Type B pancreatic cell (in vitro differentiated cells): ENCODE data around the gene SEC61A1. TPM values are rescaled to one million over a fixed set of nuclear protein-coding genes. Genes with fewer than 3 reads are reported as not detected.

Source experiments
- DNase-seq: peaks from one replicate; pipeline ENCODE4 v3.0.0; 2021; ENCODE audit warnings: mixed read lengths; ENCODE audit not compliant: unreplicated experiment; ENCODE audit errors: extremely low spot score
- H3K27ac Mint-ChIP-seq: 2 replicates; pipeline ENCODE4 v1.8.0; 2021; ENCODE audit warnings: mild to moderate bottlenecking, mixed read lengths
- H3K27me3 Mint-ChIP-seq: 2 replicates; pipeline ENCODE4 v1.8.0; 2021; ENCODE audit warnings: mixed read lengths
- H3K36me3 Mint-ChIP-seq: 2 replicates; pipeline ENCODE4 v1.8.0; 2021; ENCODE audit warnings: mixed read lengths
- H3K4me1 Mint-ChIP-seq: one replicate; pipeline ENCODE4 v1.8.0; 2021; ENCODE audit warnings: mixed read lengths; ENCODE audit not compliant: unreplicated experiment
- H3K4me3 Mint-ChIP-seq: 2 replicates; pipeline ENCODE4 v1.8.0; 2021; ENCODE audit warnings: mild to moderate bottlenecking, mixed read lengths
- H3K9me3 Mint-ChIP-seq: 2 replicates; pipeline ENCODE4 v1.8.0; 2021; ENCODE audit warnings: mixed read lengths
- total RNA-seq: library from RNA; stranded (reverse); gene quantifications from 2 replicates; pipeline ENCODE4 v1.2.1, GENCODE V29; 2021; ENCODE audit warnings: low replicate concordance
- TF ChIP-seq, protein P1 (sequence below): fragments of 200-600 bp; sonication (generic); conservative IDR thresholded peaks from 2 replicates; pipeline ENCODE4 v1.5.0; 2021; ENCODE audit warnings: antibody characterized with exemption, mild to moderate bottlenecking

SEC61A1 gene
- total RNA-seq, 1 donor from 2014 or later, result 207 TPM

- DNase-seq, result no peak
- TF ChIP-seq, protein P1, sequence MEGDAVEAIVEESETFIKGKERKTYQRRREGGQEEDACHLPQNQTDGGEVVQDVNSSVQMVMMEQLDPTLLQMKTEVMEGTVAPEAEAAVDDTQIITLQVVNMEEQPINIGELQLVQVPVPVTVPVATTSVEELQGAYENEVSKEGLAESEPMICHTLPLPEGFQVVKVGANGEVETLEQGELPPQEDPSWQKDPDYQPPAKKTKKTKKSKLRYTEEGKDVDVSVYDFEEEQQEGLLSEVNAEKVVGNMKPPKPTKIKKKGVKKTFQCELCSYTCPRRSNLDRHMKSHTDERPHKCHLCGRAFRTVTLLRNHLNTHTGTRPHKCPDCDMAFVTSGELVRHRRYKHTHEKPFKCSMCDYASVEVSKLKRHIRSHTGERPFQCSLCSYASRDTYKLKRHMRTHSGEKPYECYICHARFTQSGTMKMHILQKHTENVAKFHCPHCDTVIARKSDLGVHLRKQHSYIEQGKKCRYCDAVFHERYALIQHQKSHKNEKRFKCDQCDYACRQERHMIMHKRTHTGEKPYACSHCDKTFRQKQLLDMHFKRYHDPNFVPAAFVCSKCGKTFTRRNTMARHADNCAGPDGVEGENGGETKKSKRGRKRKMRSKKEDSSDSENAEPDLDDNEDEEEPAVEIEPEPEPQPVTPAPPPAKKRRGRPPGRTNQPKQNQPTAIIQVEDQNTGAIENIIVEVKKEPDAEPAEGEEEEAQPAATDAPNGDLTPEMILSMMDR, result no peak
- no peaks in the 10 kb centered on the region for H3K4me1 Mint-ChIP-seq
- H3K36me3 Mint-ChIP-seq, result peaks cover 54% of the 10 kb centered on the region
- H3K27me3 Mint-ChIP-seq, result no peaks in the 10 kb centered on the region
- H3K4me3 Mint-ChIP-seq, result no peak overlapping the region
- no peak overlapping the region for H3K27ac Mint-ChIP-seq
- H3K9me3 Mint-ChIP-seq, result no peaks in the 10 kb centered on the region
Measured at GRCh38 chr3:128066114-128066513, 13.9 kb downstream of the SEC61A1 start.

DNA sequence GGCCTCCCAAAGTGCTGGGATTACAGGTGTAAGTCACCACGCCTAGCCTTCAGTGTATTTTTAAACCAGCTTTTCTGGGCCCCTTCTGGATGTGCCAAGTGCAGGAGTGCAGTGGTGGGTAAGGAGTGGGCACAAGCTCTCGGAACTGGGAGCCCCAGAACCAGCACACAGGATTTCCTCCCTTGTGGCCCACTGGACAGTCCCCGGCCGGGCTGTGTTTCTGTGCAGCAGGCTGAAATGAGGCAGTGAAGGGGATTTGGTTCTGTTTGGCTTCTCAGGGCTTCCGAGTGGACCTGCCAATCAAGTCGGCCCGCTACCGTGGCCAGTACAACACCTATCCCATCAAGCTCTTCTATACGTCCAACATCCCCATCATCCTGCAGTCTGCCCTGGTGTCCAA lies 14.4 kb downstream of the SEC61A1 start:
- DNase-seq, result no peak
- H3K9me3 Mint-ChIP-seq, result no peaks in the 10 kb centered on the region
- H3K27ac Mint-ChIP-seq, result no peak overlapping the region
- H3K27me3 Mint-ChIP-seq, result no peaks in the 10 kb centered on the region
- TF ChIP-seq, protein P1, result no peak
- peaks cover 49% of the 10 kb centered on the region for H3K36me3 Mint-ChIP-seq
- no peaks in the 10 kb centered on the region for H3K4me1 Mint-ChIP-seq
- H3K4me3 Mint-ChIP-seq, result no peak overlapping the region

DNA sequence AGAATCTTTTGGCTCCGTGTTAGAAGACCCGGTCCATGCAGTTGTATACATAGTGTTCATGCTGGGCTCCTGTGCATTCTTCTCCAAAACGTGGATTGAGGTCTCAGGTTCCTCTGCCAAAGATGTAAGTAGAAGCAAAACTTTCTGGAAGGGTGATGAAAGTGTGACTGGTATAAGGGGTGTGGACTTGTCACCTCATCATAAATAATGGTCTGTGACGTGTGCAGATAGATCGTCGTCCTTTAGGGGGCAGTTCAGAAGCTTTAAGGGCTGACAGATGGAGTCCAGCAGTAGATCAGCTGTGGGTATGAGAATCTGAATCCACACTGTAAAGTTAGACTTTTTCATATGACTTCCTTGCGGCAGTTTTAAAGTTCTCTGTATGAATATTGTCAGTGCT lies 15.3 kb downstream of the SEC61A1 start:
- Mint-ChIP-seq H3K4me1 (no peaks in the 10 kb centered on the region), H3K36me3 (peaks cover 41% of the 10 kb centered on the region), H3K27ac (no peak overlapping the region), H3K4me3 (no peak overlapping the region), H3K27me3 (no peaks in the 10 kb centered on the region), H3K9me3 (no peaks in the 10 kb centered on the region)
- DNase-seq, result no peak
- TF ChIP-seq, protein P1, result no peak

- no peak overlapping the region for H3K4me3 Mint-ChIP-seq
- peaks cover 35% of the 10 kb centered on the region for H3K36me3 Mint-ChIP-seq
- no peak for DNase-seq
- H3K27me3 Mint-ChIP-seq, result no peaks in the 10 kb centered on the region
- H3K27ac Mint-ChIP-seq, result no peak overlapping the region
- TF ChIP-seq, protein P1, result peak; percentile 76
- no peaks in the 10 kb centered on the region for H3K4me1 Mint-ChIP-seq
- H3K9me3 Mint-ChIP-seq, result no peaks in the 10 kb centered on the region
Measured at GRCh38 chr3:128068156-128068620, 16.0 kb downstream of the SEC61A1 start.

DNA sequence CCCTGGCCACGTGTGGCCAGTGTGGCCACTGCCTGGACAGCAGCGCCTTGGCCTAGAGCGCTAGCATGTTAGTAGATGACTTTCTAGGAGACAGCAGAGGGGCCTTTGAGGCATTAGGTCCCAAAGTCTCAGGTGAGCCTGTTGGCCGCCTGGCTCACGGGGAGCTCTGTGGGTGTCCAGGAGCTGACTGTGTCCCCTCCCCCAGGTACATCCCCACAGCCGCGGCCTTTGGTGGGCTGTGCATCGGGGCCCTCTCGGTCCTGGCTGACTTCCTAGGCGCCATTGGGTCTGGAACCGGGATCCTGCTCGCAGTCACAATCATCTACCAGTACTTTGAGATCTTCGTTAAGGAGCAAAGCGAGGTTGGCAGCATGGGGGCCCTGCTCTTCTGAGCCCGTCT lies 17.0 kb downstream of the SEC61A1 start:
- H3K4me1 Mint-ChIP-seq, result no peaks in the 10 kb centered on the region
- no peak for DNase-seq
- TF ChIP-seq, protein P1, result no peak
- no peaks in the 10 kb centered on the region for H3K27me3 Mint-ChIP-seq
- H3K36me3 Mint-ChIP-seq, result peaks cover 31% of the 10 kb centered on the region
- H3K27ac Mint-ChIP-seq, result no peak overlapping the region
- H3K9me3 Mint-ChIP-seq, result no peaks in the 10 kb centered on the region
- H3K4me3 Mint-ChIP-seq, result no peak overlapping the region
